HCT116 (cell line): Measurements from ENCODE around the gene SAC3D1. TPM values are rescaled to one million over a fixed set of nuclear protein-coding genes. Genes with fewer than 3 reads are reported as not detected.

ENCODE experiments used
- ATAC-seq: fragments of 200-7000 bp; cut with Tn5 transposase; 2 replicates; pipeline ENCODE4 v1.9.1; 2020; ENCODE audit warnings: mild to moderate bottlenecking, moderate library complexity
- BruUV-seq: library from RNA; stranded (reverse); fragments of 400-500 nt; replicated peaks from 2 replicates; lab custom pipeline; 2021; lab: Mats Ljungman, UMichigan
- CTCF ChIA-PET: fragments of 300-600 bp; sonication (Branson Sonifier 250); formaldehyde crosslinking; loops from one replicate; lab custom pipeline; 2021; ENCODE audit warnings: antibody characterized with exemption; lab: Charles Lee
- POLR2A ChIA-PET: fragments of 300-600, 350-600 bp; sonication (Branson Sonifier 250); formaldehyde crosslinking; loops from one replicate; lab custom pipeline; 2021; ENCODE audit warnings: antibody characterized with exemption; lab: Charles Lee
- RAD21 ChIA-PET, 2 experiments: fragments of 300-600 bp; sonication (Branson Sonifier 250); formaldehyde crosslinking; loops; one replicate each; lab custom pipeline; 2023; ENCODE audit warnings: low total read pairs in 2 of 2; ENCODE audit not compliant: uncharacterized antibody in 2 of 2, unreplicated experiment in 2 of 2, low non-redundant PET in 1 of 2; lab: Charles Lee
- DNase-seq: peaks from one replicate; pipeline ENCODE4 v3.0.0-alpha.2; 2010; ENCODE audit warnings: low read depth, low spot score
- H2AFZ ChIP-seq: fragments of 200-600 bp; shearing (Covaris generic), sonication (generic); 2 replicates; pipeline ENCODE4 v1.6.1; 2017; ENCODE audit warnings: low read depth, mixed run types, mixed read lengths, antibody characterized with exemption, low read length; ENCODE audit not compliant: poor library complexity, severe bottlenecking
- H3K27ac ChIP-seq: 2 replicates; pipeline ENCODE4 v1.5.1; 2012; ENCODE audit warnings: low read depth, low read length
- H3K27me3 ChIP-seq: fragments of 200-600 bp; sonication (generic); 2 replicates; pipeline ENCODE4 v1.6.1; 2016; ENCODE audit warnings: mixed run types, low read length, mixed read lengths; ENCODE audit not compliant: insufficient read depth
- H3K36me3 ChIP-seq, 2 experiments: fragments of 200-500 bp in 1 of 2; fragments of 200-600 bp in 1 of 2; sonication (Bioruptor generic) in 1 of 2; sonication (generic) in 1 of 2; 2 replicates each; pipeline versions ENCODE4 v1.5.1 to v1.6.1; 2014 to 2016; ENCODE audit warnings: low read length in 2 of 2, inconsistent platforms in 1 of 2, mixed read lengths in 1 of 2, mixed run types in 1 of 2; ENCODE audit not compliant: insufficient read depth in 2 of 2, control insufficient read depth in 1 of 2
- H3K4me1 ChIP-seq, 2 experiments: fragments of 200-600 bp in 1 of 2; sonication (generic) in 1 of 2; 2 replicates each; pipeline versions ENCODE4 v1.5.1 to v1.6.1; 2012 to 2017; ENCODE audit warnings: low read length in 2 of 2, inconsistent platforms in 1 of 2, mild to moderate bottlenecking in 1 of 2, mixed read lengths in 1 of 2, mixed run types in 1 of 2, moderate library complexity in 1 of 2; ENCODE audit not compliant: insufficient read depth in 2 of 2, control insufficient read depth in 1 of 2
- H3K4me2 ChIP-seq: fragments of 200-600 bp; sonication (generic); 2 replicates; pipeline ENCODE4 v1.6.1; 2017; ENCODE audit warnings: mixed run types, low read length, mixed read lengths
- H3K4me3 ChIP-seq, 2 experiments: fragments of 200-600 bp in 1 of 2; sonication (generic) in 1 of 2; replicated peaks in 1 of 2; 2 replicates each; pipeline ENCODE4 v1.5.1; 2011 to 2016; ENCODE audit warnings: low read length in 2 of 2, control low read depth in 1 of 2, low read depth in 1 of 2, mild to moderate bottlenecking in 1 of 2, mixed read lengths in 1 of 2, mixed run types in 1 of 2
- H3K79me2 ChIP-seq: fragments of 200-600 bp; sonication (generic); 2 replicates; pipeline ENCODE4 v1.6.1; 2017; ENCODE audit warnings: mild to moderate bottlenecking, mixed run types, low read length, moderate library complexity, mixed read lengths; ENCODE audit not compliant: insufficient read depth
- H3K9ac ChIP-seq: fragments of 200-600 bp; sonication (generic); 2 replicates; pipeline ENCODE4 v1.6.1; 2016; ENCODE audit warnings: low read length, mixed read lengths
- H3K9me2 ChIP-seq: fragments of 200-600 bp; sonication (generic), shearing (Covaris generic); 2 replicates; pipeline ENCODE4 v1.6.1; 2017; ENCODE audit warnings: mixed run types, mild to moderate bottlenecking, moderate library complexity; ENCODE audit not compliant: insufficient read depth
- H3K9me3 ChIP-seq, 2 experiments: fragments of 200-500 bp in 1 of 2; fragments of 200-600 bp in 1 of 2; sonication (Bioruptor generic) in 1 of 2; sonication (generic) in 1 of 2; 2 replicates each; pipeline ENCODE4 v1.6.1; 2014 to 2017; ENCODE audit warnings: low read length in 2 of 2, mixed read lengths in 2 of 2, inconsistent platforms in 1 of 2, low read depth in 1 of 2, mild to moderate bottlenecking in 1 of 2, mixed run types in 1 of 2, moderate library complexity in 1 of 2; ENCODE audit not compliant: control insufficient read depth in 1 of 2, insufficient read depth in 1 of 2
- H4K20me1 ChIP-seq: fragments of 200-600 bp; sonication (generic), shearing (Covaris generic); 2 replicates; pipeline ENCODE4 v1.6.1; 2017; ENCODE audit warnings: mixed run types, mild to moderate bottlenecking, moderate library complexity; ENCODE audit not compliant: insufficient read depth
- CBX3 ChIP-seq: IDR thresholded peaks from 2 replicates; pipeline ENCODE4 v1.6.1; 2012; ENCODE audit warnings: low read depth
- EZH2 ChIP-seq: fragments of 200-600 bp; sonication (generic); IDR thresholded peaks from 2 replicates; pipeline ENCODE4 v1.6.1; 2017; ENCODE audit warnings: antibody characterized with exemption, mixed run types
- EZH2phosphoT487 ChIP-seq: fragments of 200-600 bp; IDR thresholded peaks from 2 replicates; pipeline ENCODE4 v1.6.1; 2018; ENCODE audit warnings: antibody characterized with exemption, borderline replicate concordance
- FOSL1 ChIP-seq: IDR thresholded peaks from 2 replicates; pipeline ENCODE4 v1.6.1; 2012; ENCODE audit warnings: low read depth
- POLR2AphosphoS5 ChIP-seq: IDR thresholded peaks from 2 replicates; pipeline ENCODE4 v1.6.1; 2011; ENCODE audit warnings: mild to moderate bottlenecking, low read depth, low read length, moderate library complexity
- RAD21 ChIP-seq: IDR thresholded peaks from 2 replicates; pipeline ENCODE4 v1.6.1; 2012; ENCODE audit warnings: low read depth, mild to moderate bottlenecking
- REST ChIP-seq: IDR thresholded peaks from 2 replicates; pipeline ENCODE4 v1.6.1; 2012; ENCODE audit warnings: low read depth
- SIN3A ChIP-seq: IDR thresholded peaks from 2 replicates; pipeline ENCODE4 v1.6.1; 2012; ENCODE audit warnings: low read depth
- YY1 ChIP-seq: IDR thresholded peaks from 2 replicates; pipeline ENCODE4 v1.6.1; 2011; ENCODE audit warnings: low read length, low read depth, moderate library complexity, mild to moderate bottlenecking; ENCODE audit not compliant: insufficient replicate concordance; ENCODE audit errors: extremely low read depth
- ZFX ChIP-seq: fragments of 450-650 bp; IDR thresholded peaks from 2 replicates; pipeline ENCODE4 v1.6.1; 2017
- ZNF274 ChIP-seq: fragments of 200-500 bp; sonication (Bioruptor generic); IDR thresholded peaks from 2 replicates; pipeline ENCODE4 v1.6.1; 2014; ENCODE audit warnings: mild to moderate bottlenecking, low read depth, low read length, inconsistent platforms
- intact Hi-C: fragments of 100-400 bp; cut with micrococcal nuclease; formaldehyde crosslinking; loops from 2 replicates; pipeline ENCODE4 v1.10.0; 2022
- total RNA-seq: library from RNA; stranded (reverse); gene quantifications from one replicate; pipeline ENCODE4 v1.2.1, GENCODE V29; 2021; ENCODE audit not compliant: unreplicated experiment
- TF ChIP-seq, protein P1 (sequence below): IDR thresholded peaks from 2 replicates; pipeline ENCODE4 v1.6.1; 2012
- TF ChIP-seq, protein P2 (sequence below), 3 experiments: fragments of 200-600 bp in 1 of 3; sonication (generic) in 1 of 3; IDR thresholded peaks in 2 of 3; conservative IDR thresholded peaks in 1 of 3; 2 replicates each; pipeline ENCODE4 v1.5.1; 2012 to 2017; ENCODE audit warnings: low read depth in 2 of 3, low read length in 2 of 3, antibody characterized with exemption in 1 of 3, borderline replicate concordance in 1 of 3, control low read depth in 1 of 3, mild to moderate bottlenecking in 1 of 3, mixed read lengths in 1 of 3, mixed run types in 1 of 3, moderate library complexity in 1 of 3; ENCODE audit not compliant: insufficient read depth in 1 of 3

SAC3D1 gene
- total RNA-seq, 1 experiment from 2014 or later: 36.9 TPM

DNA sequence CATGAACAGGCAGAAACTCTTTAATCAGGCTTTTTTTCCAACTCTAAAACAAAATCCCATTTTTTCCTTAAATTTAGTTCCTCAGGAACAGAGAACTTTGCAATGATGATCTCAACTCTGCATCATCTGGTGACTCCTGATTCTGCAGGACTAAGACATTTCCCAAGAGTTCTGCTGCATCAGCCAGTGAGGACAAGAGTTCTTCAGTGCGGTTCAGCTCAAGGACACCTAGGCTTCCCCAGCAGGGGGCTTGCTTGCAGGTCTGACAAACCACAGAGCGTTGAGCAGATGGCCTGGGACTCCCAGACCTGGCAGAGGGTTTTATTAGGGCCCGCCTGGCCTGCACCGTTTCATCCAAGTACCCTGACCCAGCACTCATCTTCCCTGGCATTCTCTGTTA lies 36.4 kb downstream of the SAC3D1 start (continued):
- TF ChIP-seq, protein P1, sequence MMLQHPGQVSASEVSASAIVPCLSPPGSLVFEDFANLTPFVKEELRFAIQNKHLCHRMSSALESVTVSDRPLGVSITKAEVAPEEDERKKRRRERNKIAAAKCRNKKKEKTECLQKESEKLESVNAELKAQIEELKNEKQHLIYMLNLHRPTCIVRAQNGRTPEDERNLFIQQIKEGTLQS: no peak
- no peak for TF ChIP-seq CBX3
- no peak for TF ChIP-seq POLR2AphosphoS5
- TF ChIP-seq SIN3A: no peak
- TF ChIP-seq FOSL1: no peak
- no peak for TF ChIP-seq YY1
- no peak for TF ChIP-seq EZH2phosphoT487
- no peak for TF ChIP-seq ZNF274
- TF ChIP-seq, all 23 proteins: peak for 0

- peaks cover 14 to 49% of the 10 kb centered on the region in 2 experiments; a peak in 2 of 4 replicates for H3K36me3 ChIP-seq
- H3K4me2 ChIP-seq: peak overlapping the region; percentile 31; the same call in 1 of the 2 replicates
- H3K79me2 ChIP-seq: peaks cover 65% of the 10 kb centered on the region
- no peak overlapping the region for H3K4me3 ChIP-seq
- ChIA-PET CTCF (no interaction called here), POLR2A (interaction anchor here (0.8 kb wide), 1 partner anchor 34 kb away, joined by 3 read pairs; the partner anchor contains the start of gene TM7SF2), RAD21 (no interaction called here)
- H3K27ac ChIP-seq: peak overlapping the region; percentile 39
- DNase-seq (peak; percentile 29), ATAC-seq (peak; percentile 88)
- peak overlapping the region; percentile 15; the same call in 1 of the 2 replicates for H3K9ac ChIP-seq
- H3K27me3 ChIP-seq: no peaks in the 10 kb centered on the region
- TF ChIP-seq ZFX (no peak), REST (no peak), POLR2AphosphoS5 (no peak), RAD21 (peak; percentile 59), EZH2 (no peak)
- TF ChIP-seq, protein P1: no peak
- TF ChIP-seq, protein P2, sequence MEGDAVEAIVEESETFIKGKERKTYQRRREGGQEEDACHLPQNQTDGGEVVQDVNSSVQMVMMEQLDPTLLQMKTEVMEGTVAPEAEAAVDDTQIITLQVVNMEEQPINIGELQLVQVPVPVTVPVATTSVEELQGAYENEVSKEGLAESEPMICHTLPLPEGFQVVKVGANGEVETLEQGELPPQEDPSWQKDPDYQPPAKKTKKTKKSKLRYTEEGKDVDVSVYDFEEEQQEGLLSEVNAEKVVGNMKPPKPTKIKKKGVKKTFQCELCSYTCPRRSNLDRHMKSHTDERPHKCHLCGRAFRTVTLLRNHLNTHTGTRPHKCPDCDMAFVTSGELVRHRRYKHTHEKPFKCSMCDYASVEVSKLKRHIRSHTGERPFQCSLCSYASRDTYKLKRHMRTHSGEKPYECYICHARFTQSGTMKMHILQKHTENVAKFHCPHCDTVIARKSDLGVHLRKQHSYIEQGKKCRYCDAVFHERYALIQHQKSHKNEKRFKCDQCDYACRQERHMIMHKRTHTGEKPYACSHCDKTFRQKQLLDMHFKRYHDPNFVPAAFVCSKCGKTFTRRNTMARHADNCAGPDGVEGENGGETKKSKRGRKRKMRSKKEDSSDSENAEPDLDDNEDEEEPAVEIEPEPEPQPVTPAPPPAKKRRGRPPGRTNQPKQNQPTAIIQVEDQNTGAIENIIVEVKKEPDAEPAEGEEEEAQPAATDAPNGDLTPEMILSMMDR (IDR thresholded peaks at IDR 0.05 in 2 of 3, conservative IDR thresholded peaks at IDR 0.05 in 1 of 3; ENCODE audit: borderline replicate concordance in 1 of 3, insufficient read depth in 1 of 3, low read depth in 2 of 3, low read length in 2 of 3): peak; percentile 52 to 83 (median 78); a peak in 5 of 6 replicates
- H3K9me2 ChIP-seq: no peaks in the 10 kb centered on the region
- no peaks in the 10 kb centered on the region for H4K20me1 ChIP-seq
- no peak overlapping the region for H2AFZ ChIP-seq
- no TSS peak for BruUV-seq
- H3K4me1 ChIP-seq: peaks cover 5 to 24% of the 10 kb centered on the region in 2 experiments; a peak in 3 of 4 replicates
- intact Hi-C loops: loop anchor here (5.0 kb wide), 1 partner anchor 66 kb away; the partner anchor contains the start of gene ARL2
- H3K9me3 ChIP-seq: no peaks in the 10 kb centered on the region
Observed at GRCh38 chr11:65078151-65078550, 37.1 kb downstream of the SAC3D1 start.
